Calu3 (cell line): ENCODE measurements around the gene ZC3H8. TPM values are rescaled to one million over a fixed set of nuclear protein-coding genes. Genes with fewer than 3 reads are reported as not detected.
A peak's percentile ranks its signal among the peaks of the same experiment; 100 is the strongest.
"Not testable (repeated sequence)": the region's sequence is repeated elsewhere in the genome, so short reads cannot be mapped to it uniquely, and the experiment has no call there.

Experiments
- BruUV-seq: library from RNA; stranded (reverse); fragments of 400-500 nt; replicated peaks from 2 replicates; lab custom pipeline; 2021; lab: Mats Ljungman, UMichigan
- CTCF ChIA-PET: fragments of 300-600 bp; sonication (Branson Sonifier 250); formaldehyde crosslinking; loops from one replicate; lab custom pipeline; 2022; ENCODE audit warnings: antibody characterized with exemption; lab: Charles Lee
- DNase-seq: peaks from one replicate; pipeline ENCODE4 v3.0.0; 2022
- H3K27ac Mint-ChIP-seq: one replicate; pipeline ENCODE4 v1.8.0; 2022; ENCODE audit warnings: mixed read lengths; ENCODE audit not compliant: unreplicated experiment
- H3K27me3 Mint-ChIP-seq: one replicate; pipeline ENCODE4 v1.8.0; 2022; ENCODE audit warnings: mixed read lengths; ENCODE audit not compliant: unreplicated experiment
- H3K36me3 Mint-ChIP-seq: one replicate; pipeline ENCODE4 v1.8.0; 2022; ENCODE audit warnings: mild to moderate bottlenecking, moderate library complexity, mixed read lengths; ENCODE audit not compliant: insufficient read depth, unreplicated experiment
- H3K4me1 Mint-ChIP-seq: one replicate; pipeline ENCODE4 v1.8.0; 2022; ENCODE audit warnings: mild to moderate bottlenecking, low read depth, mixed read lengths; ENCODE audit not compliant: unreplicated experiment
- H3K4me3 Mint-ChIP-seq: one replicate; pipeline ENCODE4 v1.8.0; 2022; ENCODE audit warnings: mild to moderate bottlenecking, low read depth, moderate library complexity, mixed read lengths; ENCODE audit not compliant: unreplicated experiment
- H3K9me3 Mint-ChIP-seq: one replicate; pipeline ENCODE4 v1.8.0; 2022; ENCODE audit warnings: low read depth, mixed read lengths; ENCODE audit not compliant: unreplicated experiment
- intact Hi-C: fragments of 100-400 bp; cut with micrococcal nuclease; formaldehyde crosslinking; loops from one replicate; pipeline ENCODE4 v1.10.0; 2022; ENCODE audit not compliant: unreplicated experiment
- total RNA-seq: library from RNA; stranded (reverse); gene quantifications from 2 replicates; pipeline ENCODE4 v1.2.3, GENCODE V29; 2022
- TF ChIP-seq, protein P1 (sequence below): fragments of 200-600 bp; IDR thresholded peaks from one replicate; pipeline ENCODE4 v1.8.0; 2022; ENCODE audit warnings: antibody characterized with exemption; ENCODE audit not compliant: unreplicated experiment

The ZC3H8 gene
- total RNA-seq, 1 experiment from 2014 or later, result 14.1 TPM

DNA sequence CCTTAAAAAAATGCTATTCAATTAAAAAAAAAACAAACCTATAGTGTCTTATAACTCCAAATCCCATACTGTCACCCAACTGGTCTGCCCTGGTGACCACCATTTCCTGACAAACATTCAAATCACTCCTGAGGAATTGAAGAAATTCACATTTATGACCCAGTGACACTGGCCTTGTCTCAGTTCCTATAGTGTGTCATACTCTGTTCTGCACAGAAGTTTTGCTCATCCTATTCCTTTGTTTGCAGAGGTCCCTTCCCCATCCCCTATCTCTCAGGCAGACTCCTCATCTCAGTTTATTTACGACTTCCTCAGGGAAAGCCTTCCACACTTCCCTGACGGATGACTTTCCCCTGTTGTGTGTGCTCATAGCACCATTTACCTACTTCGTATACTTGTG is 35.2 kb upstream of the ZC3H8 start:
- H3K4me1 Mint-ChIP-seq, result no peaks in the 10 kb centered on the region
- H3K9me3 Mint-ChIP-seq, result no peaks in the 10 kb centered on the region
- no TSS peak for BruUV-seq
- no peaks in the 10 kb centered on the region for H3K27me3 Mint-ChIP-seq
- TF ChIP-seq, protein P1, sequence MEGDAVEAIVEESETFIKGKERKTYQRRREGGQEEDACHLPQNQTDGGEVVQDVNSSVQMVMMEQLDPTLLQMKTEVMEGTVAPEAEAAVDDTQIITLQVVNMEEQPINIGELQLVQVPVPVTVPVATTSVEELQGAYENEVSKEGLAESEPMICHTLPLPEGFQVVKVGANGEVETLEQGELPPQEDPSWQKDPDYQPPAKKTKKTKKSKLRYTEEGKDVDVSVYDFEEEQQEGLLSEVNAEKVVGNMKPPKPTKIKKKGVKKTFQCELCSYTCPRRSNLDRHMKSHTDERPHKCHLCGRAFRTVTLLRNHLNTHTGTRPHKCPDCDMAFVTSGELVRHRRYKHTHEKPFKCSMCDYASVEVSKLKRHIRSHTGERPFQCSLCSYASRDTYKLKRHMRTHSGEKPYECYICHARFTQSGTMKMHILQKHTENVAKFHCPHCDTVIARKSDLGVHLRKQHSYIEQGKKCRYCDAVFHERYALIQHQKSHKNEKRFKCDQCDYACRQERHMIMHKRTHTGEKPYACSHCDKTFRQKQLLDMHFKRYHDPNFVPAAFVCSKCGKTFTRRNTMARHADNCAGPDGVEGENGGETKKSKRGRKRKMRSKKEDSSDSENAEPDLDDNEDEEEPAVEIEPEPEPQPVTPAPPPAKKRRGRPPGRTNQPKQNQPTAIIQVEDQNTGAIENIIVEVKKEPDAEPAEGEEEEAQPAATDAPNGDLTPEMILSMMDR, result no peak
- CTCF ChIA-PET, result no interaction called here
- H3K36me3 Mint-ChIP-seq, result no peaks in the 10 kb centered on the region
- intact Hi-C loops, result no loop called here
- no peak for DNase-seq
- H3K4me3 Mint-ChIP-seq, result no peak overlapping the region
- H3K27ac Mint-ChIP-seq, result no peak overlapping the region

DNA sequence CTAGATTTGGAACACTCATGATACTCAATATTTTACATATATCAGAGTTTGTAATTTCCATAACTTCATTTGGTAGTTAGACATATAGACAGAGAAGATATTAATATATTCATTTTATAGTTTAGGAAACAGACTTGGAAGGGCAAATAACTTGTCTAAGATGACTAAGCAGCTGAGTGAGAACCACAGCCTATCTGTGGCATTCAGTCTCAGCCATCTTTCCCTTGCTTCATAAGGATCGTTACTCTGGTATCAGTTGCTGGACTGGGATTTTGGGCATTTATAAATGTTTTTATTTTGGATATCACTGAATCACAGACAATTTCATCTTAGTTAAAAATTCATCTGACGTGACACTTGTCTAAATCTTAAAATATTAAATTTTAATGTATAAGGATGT is 28.7 kb upstream of the ZC3H8 start:
- CTCF ChIA-PET, H3K36me3 Mint-ChIP-seq, BruUV-seq, H3K9me3 Mint-ChIP-seq, intact Hi-C loops, H3K27ac Mint-ChIP-seq, DNase-seq, H3K27me3 Mint-ChIP-seq, H3K4me3 Mint-ChIP-seq: not testable (repeated sequence)
- H3K4me1 Mint-ChIP-seq, result peaks cover 12% of the 10 kb centered on the region

DNA sequence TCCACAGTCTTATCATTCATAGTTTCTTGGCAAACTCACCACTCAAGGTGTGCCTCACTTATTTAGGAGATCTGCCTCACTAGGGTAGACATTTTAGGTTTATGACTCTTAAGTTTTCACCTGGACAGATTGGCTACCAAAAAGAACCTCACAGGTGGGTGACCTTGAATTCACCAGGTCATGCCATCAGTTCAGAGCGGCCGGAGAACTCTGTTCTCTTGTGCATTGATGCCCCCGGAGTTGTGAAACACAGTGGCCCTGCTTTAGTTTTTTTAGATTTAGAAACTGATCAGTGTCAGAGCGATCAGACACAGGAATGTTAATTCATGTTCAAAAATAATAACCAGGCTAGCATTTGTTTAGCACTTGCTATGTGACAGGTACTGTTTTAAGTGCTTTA is 27.2 kb upstream of the ZC3H8 start:
- H3K27ac Mint-ChIP-seq, DNase-seq, H3K27me3 Mint-ChIP-seq, intact Hi-C loops, H3K4me3 Mint-ChIP-seq, H3K9me3 Mint-ChIP-seq, BruUV-seq, CTCF ChIA-PET, H3K36me3 Mint-ChIP-seq: not testable (repeated sequence)
- peaks cover 12% of the 10 kb centered on the region for H3K4me1 Mint-ChIP-seq

DNA sequence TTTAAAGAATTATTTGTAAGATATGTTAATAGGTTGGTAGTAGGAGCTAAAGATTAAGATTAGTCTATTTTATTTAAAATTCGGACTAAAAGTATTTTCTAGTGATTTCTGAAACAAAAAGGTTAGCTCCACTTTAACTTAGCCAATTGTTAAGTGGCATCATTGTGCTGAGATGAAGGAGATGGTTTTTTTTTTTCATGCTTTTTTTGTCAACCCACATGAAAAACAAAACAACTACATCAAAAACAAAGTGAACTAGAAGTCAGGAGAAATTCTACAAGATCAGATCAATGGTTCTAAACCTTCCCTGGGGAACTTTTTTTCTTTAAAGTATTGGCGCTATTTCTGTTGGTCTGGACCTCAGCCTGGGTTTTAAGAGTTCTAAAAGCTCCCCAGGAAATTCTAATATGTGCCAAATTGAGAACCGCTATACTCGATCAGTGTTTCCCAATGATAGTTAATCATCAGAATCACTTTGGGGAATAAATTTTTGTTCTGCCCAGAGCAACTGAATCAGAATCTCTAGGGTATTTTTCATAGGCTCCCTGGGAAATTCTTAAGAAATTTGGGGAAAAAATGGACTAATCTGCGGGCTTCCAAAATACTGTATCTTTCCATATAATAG is 22.9 kb upstream of the ZC3H8 start:
- no peak for DNase-seq
- CTCF ChIA-PET, result no interaction called here
- no TSS peak for BruUV-seq
- peaks cover 2% of the 10 kb centered on the region for H3K4me1 Mint-ChIP-seq
- H3K36me3 Mint-ChIP-seq, result peaks cover 22% of the 10 kb centered on the region
- no peak overlapping the region for H3K4me3 Mint-ChIP-seq
- no peaks in the 10 kb centered on the region for H3K27me3 Mint-ChIP-seq
- intact Hi-C loops, result no loop called here
- no peak overlapping the region for H3K27ac Mint-ChIP-seq
- H3K9me3 Mint-ChIP-seq, result no peaks in the 10 kb centered on the region
- TF ChIP-seq, protein P1, result no peak

DNA sequence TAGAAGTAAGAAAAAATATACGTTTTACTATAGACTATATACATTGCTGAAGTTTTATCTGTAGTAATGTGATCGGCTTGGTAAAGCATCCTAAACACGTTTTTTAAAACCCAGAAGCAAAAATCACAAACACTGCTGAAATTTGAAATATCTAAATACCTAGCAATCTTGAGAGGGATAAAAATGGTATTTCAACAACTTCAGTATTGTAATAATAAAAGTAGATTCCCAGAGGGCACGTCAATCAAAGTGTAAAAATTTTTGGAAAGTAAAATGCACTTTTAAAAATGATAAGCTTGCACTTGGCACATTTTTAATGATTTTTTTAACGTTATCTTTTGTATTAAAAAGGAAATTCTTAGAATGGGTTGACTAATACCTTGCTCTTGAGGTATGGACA is 22.1 kb upstream of the ZC3H8 start:
- H3K9me3 Mint-ChIP-seq, result no peaks in the 10 kb centered on the region
- no peak overlapping the region for H3K4me3 Mint-ChIP-seq
- no peak for DNase-seq
- no peaks in the 10 kb centered on the region for H3K27me3 Mint-ChIP-seq
- no peaks in the 10 kb centered on the region for H3K4me1 Mint-ChIP-seq
- peaks cover 22% of the 10 kb centered on the region for H3K36me3 Mint-ChIP-seq
- intact Hi-C loops, result no loop called here
- TF ChIP-seq, protein P1, result no peak
- no peak overlapping the region for H3K27ac Mint-ChIP-seq
- CTCF ChIA-PET, result no interaction called here
- TSS peak; percentile 50 for BruUV-seq
